ENCODE data around the gene ABCC4.

The ABCC4 gene

DNA sequence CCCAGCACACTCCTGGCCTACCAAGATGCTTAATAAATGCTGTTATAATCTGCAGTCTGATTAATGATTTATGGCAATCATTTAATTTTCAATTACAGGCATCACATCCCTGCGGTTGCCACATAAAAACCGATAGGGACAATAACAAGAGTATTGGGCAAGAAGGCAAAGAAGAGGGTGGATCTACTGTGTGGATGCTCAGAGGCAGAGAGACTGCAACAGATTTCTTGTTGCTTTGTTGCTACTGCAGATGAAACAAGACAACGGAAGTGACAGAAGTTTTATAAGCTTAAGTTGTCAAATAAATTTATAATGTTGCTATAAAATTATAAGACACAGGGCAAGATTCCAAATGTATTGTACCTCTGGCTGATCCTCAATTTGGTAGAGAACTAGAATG lies 154.8 kb downstream of the ABCC4 start:
- in situ Hi-C loops (cut with HindIII; ENCODE audit: low sequenced_read_pairs) = no loop called here
- no peak overlapping the region for H3K4me3 ChIP-seq (ENCODE audit: low read depth, low read length)
- TF ChIP-seq, protein P1, sequence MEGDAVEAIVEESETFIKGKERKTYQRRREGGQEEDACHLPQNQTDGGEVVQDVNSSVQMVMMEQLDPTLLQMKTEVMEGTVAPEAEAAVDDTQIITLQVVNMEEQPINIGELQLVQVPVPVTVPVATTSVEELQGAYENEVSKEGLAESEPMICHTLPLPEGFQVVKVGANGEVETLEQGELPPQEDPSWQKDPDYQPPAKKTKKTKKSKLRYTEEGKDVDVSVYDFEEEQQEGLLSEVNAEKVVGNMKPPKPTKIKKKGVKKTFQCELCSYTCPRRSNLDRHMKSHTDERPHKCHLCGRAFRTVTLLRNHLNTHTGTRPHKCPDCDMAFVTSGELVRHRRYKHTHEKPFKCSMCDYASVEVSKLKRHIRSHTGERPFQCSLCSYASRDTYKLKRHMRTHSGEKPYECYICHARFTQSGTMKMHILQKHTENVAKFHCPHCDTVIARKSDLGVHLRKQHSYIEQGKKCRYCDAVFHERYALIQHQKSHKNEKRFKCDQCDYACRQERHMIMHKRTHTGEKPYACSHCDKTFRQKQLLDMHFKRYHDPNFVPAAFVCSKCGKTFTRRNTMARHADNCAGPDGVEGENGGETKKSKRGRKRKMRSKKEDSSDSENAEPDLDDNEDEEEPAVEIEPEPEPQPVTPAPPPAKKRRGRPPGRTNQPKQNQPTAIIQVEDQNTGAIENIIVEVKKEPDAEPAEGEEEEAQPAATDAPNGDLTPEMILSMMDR (IDR thresholded peaks at IDR 0.05; ENCODE audit: low read depth, low read length) = no peak
- DNase-seq (ENCODE audit: low read depth, low spot score) = no peak

DNA sequence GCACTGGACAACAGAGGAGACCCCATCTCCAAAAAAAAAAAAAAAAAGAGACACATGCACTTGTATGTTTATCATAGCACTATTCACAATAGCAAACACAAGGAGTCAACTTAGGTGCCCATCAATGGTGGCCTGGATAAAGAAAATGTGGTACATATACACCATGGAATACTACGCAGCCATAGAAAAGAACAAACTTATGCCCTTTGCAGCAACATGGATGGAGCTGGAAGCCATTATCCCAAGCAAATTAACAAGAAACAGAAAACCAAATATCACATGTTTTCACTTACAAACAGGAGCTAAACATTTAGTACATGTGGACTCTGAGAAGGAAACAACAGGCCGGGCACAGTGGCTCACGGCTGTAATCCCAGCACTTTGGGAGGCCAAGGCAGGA lies 155.7 kb downstream of the ABCC4 start:
- no peak overlapping the region for H3K4me3 ChIP-seq (ENCODE audit: low read depth, low read length)
- DNase-seq (ENCODE audit: low read depth, low spot score) = no peak
- TF ChIP-seq, protein P1 (IDR thresholded peaks at IDR 0.05; ENCODE audit: low read depth, low read length) = no peak
- in situ Hi-C loops (cut with HindIII; ENCODE audit: low sequenced_read_pairs) = no loop called here

DNA sequence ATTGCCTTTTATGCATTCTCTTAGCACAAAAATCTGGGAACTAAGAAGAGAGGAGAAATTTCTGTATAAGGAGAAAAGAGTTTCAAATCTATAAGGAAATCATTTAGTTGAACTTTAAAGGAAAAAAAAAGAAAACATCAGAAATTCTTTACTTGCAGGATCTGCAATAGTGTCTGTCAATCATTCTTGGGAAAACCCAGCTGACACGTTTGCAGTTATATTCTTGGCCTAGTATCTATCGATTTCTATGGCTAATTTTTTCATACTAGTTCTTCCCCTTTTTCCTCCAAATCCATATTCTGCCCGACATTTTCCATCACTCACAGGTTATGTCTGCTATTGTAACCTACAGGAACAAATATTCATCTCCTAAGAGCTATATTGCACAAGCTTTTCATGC lies 160.7 kb downstream of the ABCC4 start:
- TF ChIP-seq, protein P1 (IDR thresholded peaks at IDR 0.05; ENCODE audit: low read depth, low read length) = no peak
- in situ Hi-C loops (cut with HindIII; ENCODE audit: low sequenced_read_pairs) = no loop called here
- no peak overlapping the region for H3K4me3 ChIP-seq (ENCODE audit: low read depth, low read length)
- DNase-seq (ENCODE audit: low read depth, low spot score) = no peak

DNA sequence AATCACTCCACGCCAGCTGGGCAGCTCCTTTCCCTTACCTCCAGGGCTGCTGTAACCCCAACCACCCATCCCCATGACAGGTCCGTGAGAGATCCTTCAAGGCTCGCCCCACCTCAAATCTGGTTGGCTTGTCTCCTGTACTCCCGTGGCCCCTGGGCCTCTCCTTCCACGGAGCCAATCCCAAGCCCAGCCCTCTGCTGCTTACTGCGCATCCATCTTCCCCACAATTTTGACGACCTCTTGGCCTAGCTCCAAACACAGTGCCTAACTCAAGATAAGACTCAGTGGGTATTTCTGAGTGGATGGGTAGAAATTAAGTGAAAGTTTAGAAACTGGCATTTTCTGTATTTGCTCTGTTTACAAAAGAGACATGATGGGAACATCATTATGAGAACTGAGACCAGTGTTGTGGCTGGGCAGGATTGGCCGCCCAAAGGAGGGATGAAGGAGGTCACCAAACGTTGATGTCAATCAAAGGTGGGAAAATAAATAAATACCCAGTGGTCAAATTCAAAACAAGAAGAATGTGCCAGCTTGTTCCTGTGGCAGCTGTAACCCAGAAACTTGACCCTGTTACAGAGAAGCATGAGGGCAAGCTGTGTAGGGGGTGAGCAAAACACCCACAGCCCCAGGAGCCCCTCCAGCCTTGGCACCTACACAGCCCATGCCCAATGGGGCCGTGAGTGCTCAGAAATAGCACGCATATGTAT lies 162.2 kb downstream of the ABCC4 start:
- no peak overlapping the region for H3K4me3 ChIP-seq (ENCODE audit: low read depth, low read length)
- DNase-seq (ENCODE audit: low read depth, low spot score) = no peak
- in situ Hi-C loops (cut with HindIII; ENCODE audit: low sequenced_read_pairs) = no loop called here
- TF ChIP-seq, protein P1 (IDR thresholded peaks at IDR 0.05; ENCODE audit: low read depth, low read length) = no peak

DNA sequence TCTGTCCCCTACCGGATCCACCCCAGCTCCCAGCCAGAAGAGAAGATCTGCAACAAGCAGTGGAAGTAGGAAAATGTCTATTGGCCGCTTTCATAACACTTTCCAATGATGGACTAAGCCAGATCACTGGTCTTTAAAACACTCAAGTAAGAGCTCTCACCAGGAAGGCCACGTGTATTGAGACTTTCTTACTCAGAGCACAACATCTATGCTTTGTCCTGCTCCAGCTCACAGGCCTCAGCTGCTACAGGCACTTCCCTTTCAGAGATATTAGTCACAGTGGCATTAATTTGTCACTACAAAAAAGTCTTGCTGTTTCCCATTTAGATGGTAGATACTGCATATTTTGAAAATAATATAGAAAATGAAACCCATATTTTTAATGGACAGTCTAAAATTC lies 164.2 kb downstream of the ABCC4 start:
- DNase-seq (ENCODE audit: low read depth, low spot score) = peak; percentile 29
- TF ChIP-seq, protein P1 (IDR thresholded peaks at IDR 0.05; ENCODE audit: low read depth, low read length) = no peak
- H3K4me3 ChIP-seq (ENCODE audit: low read depth, low read length) = no peak overlapping the region
- in situ Hi-C loops (cut with HindIII; ENCODE audit: low sequenced_read_pairs) = no loop called here

DNA sequence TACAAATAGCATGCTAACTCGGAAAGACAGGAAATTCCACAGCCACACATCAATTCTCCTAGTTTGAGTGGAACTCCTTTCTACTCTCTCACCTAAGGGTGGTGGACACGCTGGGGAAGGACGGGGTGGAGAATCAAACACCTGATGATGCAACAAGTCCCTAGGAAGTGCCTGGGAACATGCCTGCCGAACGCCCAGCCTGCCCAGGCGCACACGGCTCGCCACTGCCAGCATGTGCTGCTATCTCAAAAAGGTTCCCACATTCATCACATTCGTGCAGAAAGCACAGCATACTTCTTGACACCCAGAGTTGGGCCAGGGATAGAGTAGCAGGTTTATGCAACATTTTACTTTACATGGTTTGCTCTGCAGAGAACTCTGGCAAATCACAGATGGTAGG lies 164.6 kb downstream of the ABCC4 start:
- in situ Hi-C loops (cut with HindIII; ENCODE audit: low sequenced_read_pairs) = no loop called here
- no peak for DNase-seq (ENCODE audit: low read depth, low spot score)
- no peak overlapping the region for H3K4me3 ChIP-seq (ENCODE audit: low read depth, low read length)
- TF ChIP-seq, protein P1 (IDR thresholded peaks at IDR 0.05; ENCODE audit: low read depth, low read length) = no peak

Data from astrocyte of the spinal cord (primary cell).